Measurements from ENCODE around the gene WFDC6. TPM values are rescaled to one million over a fixed set of nuclear protein-coding genes. Genes with fewer than 3 reads are reported as not detected.

WFDC6 gene
- total RNA-seq, 2 experiments from 2014 or later = not detected

- Mint-ChIP-seq H3K27ac (no peak overlapping the region), H3K27me3 (ENCODE audit: low read depth) (peaks cover 14% of the 10 kb centered on the region), H3K4me3 (no peak overlapping the region), H3K9me3 (ENCODE audit: insufficient read depth) (no peaks in the 10 kb centered on the region), H3K4me1 (ENCODE audit: low read depth) (no peaks in the 10 kb centered on the region), H3K36me3 (ENCODE audit: low read depth) (no peaks in the 10 kb centered on the region)
- ChIA-PET CTCF (no interaction called here), POLR2A (no interaction called here)
- no peak for ATAC-seq
- no peak for DNase-seq
Observed at GRCh38 chr20:45552456-45552855, 13.2 kb upstream of the WFDC6 start.

GRCh38 chr20:45550765-45551164 lies 11.5 kb upstream of the WFDC6 start:
- Mint-ChIP-seq H3K27ac (no peak overlapping the region), H3K27me3 (ENCODE audit: low read depth) (peaks cover 14% of the 10 kb centered on the region), H3K4me3 (no peak overlapping the region), H3K36me3 (ENCODE audit: low read depth) (no peaks in the 10 kb centered on the region), H3K4me1 (ENCODE audit: low read depth) (no peaks in the 10 kb centered on the region), H3K9me3 (ENCODE audit: insufficient read depth) (no peaks in the 10 kb centered on the region)
- CTCF ChIA-PET = no interaction called here
- no peak for DNase-seq
- ATAC-seq = no peak
- POLR2A ChIA-PET = no interaction called here

GRCh38 chr20:45548410-45548809 lies 9.1 kb upstream of the WFDC6 start:
- Mint-ChIP-seq H3K36me3 (ENCODE audit: low read depth) (no peaks in the 10 kb centered on the region), H3K27me3 (ENCODE audit: low read depth) (peaks cover 24% of the 10 kb centered on the region), H3K4me1 (ENCODE audit: low read depth) (no peaks in the 10 kb centered on the region), H3K27ac (no peak overlapping the region), H3K4me3 (no peak overlapping the region), H3K9me3 (ENCODE audit: insufficient read depth) (no peaks in the 10 kb centered on the region)
- ATAC-seq (no peak), DNase-seq (no peak)
- POLR2A ChIA-PET = no interaction called here
- CTCF ChIA-PET = no interaction called here

GRCh38 chr20:45547206-45547770 lies 8.0 kb upstream of the WFDC6 start, which contains the start of gene EPPIN:
Gene EPPIN (minus strand): TSS chr20:45547401. CDS start chr20:45547357, 44 bp downstream.
- CTCF ChIA-PET = no interaction called here
- no peaks in the 10 kb centered on the region for H3K36me3 Mint-ChIP-seq (ENCODE audit: low read depth)
- H3K4me1 Mint-ChIP-seq (ENCODE audit: low read depth) = no peaks in the 10 kb centered on the region
- ATAC-seq (no peak), DNase-seq (no peak)
- H3K27me3 Mint-ChIP-seq (ENCODE audit: low read depth) = peaks cover 22% of the 10 kb centered on the region
- H3K4me3 Mint-ChIP-seq = no peak within 1 kb of the TSS
- H3K27ac Mint-ChIP-seq = no peak within 1 kb of the TSS
- H3K9me3 Mint-ChIP-seq (ENCODE audit: insufficient read depth) = no peaks in the 10 kb centered on the region
- POLR2A ChIA-PET = no interaction called here

- H3K4me3 Mint-ChIP-seq = no peak overlapping the region
- DNase-seq = no peak
- CTCF ChIA-PET = interaction anchor here (1.0 kb wide), 1 partner anchor 226 kb away, joined by 3 read pairs; no protein-coding TSS in a partner anchor
Observed at GRCh38 chr20:45545754-45546453, 6.6 kb upstream of the WFDC6 start.

GRCh38 chr20:45545351-45545750 lies 6.1 kb upstream of the WFDC6 start:
- Mint-ChIP-seq H3K27ac (no peak overlapping the region), H3K9me3 (ENCODE audit: insufficient read depth) (no peaks in the 10 kb centered on the region), H3K36me3 (ENCODE audit: low read depth) (no peaks in the 10 kb centered on the region), H3K4me3 (no peak overlapping the region), H3K4me1 (ENCODE audit: low read depth) (no peaks in the 10 kb centered on the region), H3K27me3 (ENCODE audit: low read depth) (peaks cover 22% of the 10 kb centered on the region)
- no peak for DNase-seq
- ChIA-PET POLR2A (interaction anchor here (0.5 kb wide), 1 partner anchor 223 kb away, joined by 3 read pairs; no protein-coding TSS in a partner anchor), CTCF (interaction anchor here (1.0 kb wide), 1 partner anchor 226 kb away, joined by 3 read pairs; no protein-coding TSS in a partner anchor)
- no peak for ATAC-seq

More at GRCh38 chr20:45545754-45546453, 6.6 kb upstream of the WFDC6 start:
- no peak overlapping the region for H3K27ac Mint-ChIP-seq
- peaks cover 24% of the 10 kb centered on the region for H3K27me3 Mint-ChIP-seq (ENCODE audit: low read depth)
- no peaks in the 10 kb centered on the region for H3K9me3 Mint-ChIP-seq (ENCODE audit: insufficient read depth)
- ATAC-seq = no peak
- H3K4me1 Mint-ChIP-seq (ENCODE audit: low read depth) = no peaks in the 10 kb centered on the region
- H3K36me3 Mint-ChIP-seq (ENCODE audit: low read depth) = no peaks in the 10 kb centered on the region
- POLR2A ChIA-PET = interaction anchor here (0.5 kb wide), 1 partner anchor 224 kb away, joined by 3 read pairs; no protein-coding TSS in a partner anchor

GRCh38 chr20:45538209-45538799 lies 978 bp downstream of the WFDC6 start:
- ChIA-PET CTCF (no interaction called here), POLR2A (no interaction called here)
- no peak for DNase-seq
- Mint-ChIP-seq H3K9me3 (ENCODE audit: insufficient read depth) (no peaks in the 10 kb centered on the region), H3K27me3 (ENCODE audit: low read depth) (peaks cover 4% of the 10 kb centered on the region), H3K27ac (no peak overlapping the region), H3K4me1 (ENCODE audit: low read depth) (no peaks in the 10 kb centered on the region), H3K36me3 (ENCODE audit: low read depth) (no peaks in the 10 kb centered on the region), H3K4me3 (no peak overlapping the region)
- ATAC-seq = no peak

GRCh38 chr20:45527294-45527693 lies 12.0 kb downstream of the WFDC6 start:
- Mint-ChIP-seq H3K9me3 (ENCODE audit: insufficient read depth) (no peaks in the 10 kb centered on the region), H3K27ac (no peak overlapping the region), H3K36me3 (ENCODE audit: low read depth) (no peaks in the 10 kb centered on the region), H3K4me3 (no peak overlapping the region), H3K4me1 (ENCODE audit: low read depth) (no peaks in the 10 kb centered on the region), H3K27me3 (ENCODE audit: low read depth) (peaks cover 33% of the 10 kb centered on the region)
- DNase-seq (no peak), ATAC-seq (no peak)
- ChIA-PET CTCF (no interaction called here), POLR2A (no interaction called here)

- Mint-ChIP-seq H3K4me1 (ENCODE audit: low read depth) (no peaks in the 10 kb centered on the region), H3K9me3 (ENCODE audit: insufficient read depth) (no peaks in the 10 kb centered on the region), H3K4me3 (no peak overlapping the region), H3K36me3 (ENCODE audit: low read depth) (no peaks in the 10 kb centered on the region), H3K27me3 (ENCODE audit: low read depth) (peaks cover 33% of the 10 kb centered on the region), H3K27ac (no peak overlapping the region)
- ChIA-PET POLR2A (no interaction called here), CTCF (no interaction called here)
- ATAC-seq (no peak), DNase-seq (no peak)
Observed at GRCh38 chr20:45523821-45524220, 15.5 kb downstream of the WFDC6 start.

- Mint-ChIP-seq H3K27ac (no peak overlapping the region), H3K4me1 (ENCODE audit: low read depth) (no peaks in the 10 kb centered on the region), H3K27me3 (ENCODE audit: low read depth) (peaks cover 24% of the 10 kb centered on the region), H3K4me3 (no peak overlapping the region), H3K36me3 (ENCODE audit: low read depth) (no peaks in the 10 kb centered on the region), H3K9me3 (ENCODE audit: insufficient read depth) (no peaks in the 10 kb centered on the region)
- ChIA-PET POLR2A (no interaction called here), CTCF (interaction anchor here (0.6 to 1.0 kb wide), 2 partner anchors 253 to 255 kb away, joined by 3 read pairs; no protein-coding TSS in a partner anchor)
- DNase-seq (no peak), ATAC-seq (no peak)
Observed at GRCh38 chr20:45518282-45518681, 21.0 kb downstream of the WFDC6 start.

GRCh38 chr20:45515147-45515913 lies 24.0 kb downstream of the WFDC6 start, which contains the start of gene SPINT3:
Gene SPINT3 (minus strand): TSS chr20:45515622. CDS start chr20:45515608, 14 bp downstream.
- H3K36me3 Mint-ChIP-seq (ENCODE audit: low read depth) = no peaks in the 10 kb centered on the region

More at GRCh38 chr20:45515147-45515913, 24.0 kb downstream of the WFDC6 start, which contains the start of gene SPINT3:
- ATAC-seq (no peak), DNase-seq (no peak)
- POLR2A ChIA-PET = no interaction called here
- Mint-ChIP-seq H3K4me3 (no peak within 1 kb of the TSS), H3K27me3 (ENCODE audit: low read depth) (peaks cover 17% of the 10 kb centered on the region), H3K27ac (no peak within 1 kb of the TSS), H3K9me3 (ENCODE audit: insufficient read depth) (no peaks in the 10 kb centered on the region), H3K4me1 (ENCODE audit: low read depth) (no peaks in the 10 kb centered on the region)
- CTCF ChIA-PET = no interaction called here

Measured in activated CD8-positive, alpha-beta T cell treated with anti-CD3 and anti-CD28 coated beads, Interleukin-2, amount 10 ng/mL, durations not matched to agents 7 days and 5 days (primary cell).